T follicular helper cell (primary cell): Measurements from ENCODE around the gene TAF9.
"Not testable (repeated sequence)": the region's sequence is repeated elsewhere in the genome, so short reads cannot be mapped to it uniquely, and the experiment has no call there.

Experiments
- DNase-seq: peaks from one replicate; pipeline ENCODE4 v3.0.0-alpha.2; 2020; ENCODE audit warnings: low read depth
- total RNA-seq, 2 experiments: gene quantifications; one replicate each; lab custom pipeline; 2026; lab: John Stamatoyannopoulos, UW

The TAF9 gene
- total RNA-seq, result 56.7 to 105 reads per million in 2 experiments

DNA sequence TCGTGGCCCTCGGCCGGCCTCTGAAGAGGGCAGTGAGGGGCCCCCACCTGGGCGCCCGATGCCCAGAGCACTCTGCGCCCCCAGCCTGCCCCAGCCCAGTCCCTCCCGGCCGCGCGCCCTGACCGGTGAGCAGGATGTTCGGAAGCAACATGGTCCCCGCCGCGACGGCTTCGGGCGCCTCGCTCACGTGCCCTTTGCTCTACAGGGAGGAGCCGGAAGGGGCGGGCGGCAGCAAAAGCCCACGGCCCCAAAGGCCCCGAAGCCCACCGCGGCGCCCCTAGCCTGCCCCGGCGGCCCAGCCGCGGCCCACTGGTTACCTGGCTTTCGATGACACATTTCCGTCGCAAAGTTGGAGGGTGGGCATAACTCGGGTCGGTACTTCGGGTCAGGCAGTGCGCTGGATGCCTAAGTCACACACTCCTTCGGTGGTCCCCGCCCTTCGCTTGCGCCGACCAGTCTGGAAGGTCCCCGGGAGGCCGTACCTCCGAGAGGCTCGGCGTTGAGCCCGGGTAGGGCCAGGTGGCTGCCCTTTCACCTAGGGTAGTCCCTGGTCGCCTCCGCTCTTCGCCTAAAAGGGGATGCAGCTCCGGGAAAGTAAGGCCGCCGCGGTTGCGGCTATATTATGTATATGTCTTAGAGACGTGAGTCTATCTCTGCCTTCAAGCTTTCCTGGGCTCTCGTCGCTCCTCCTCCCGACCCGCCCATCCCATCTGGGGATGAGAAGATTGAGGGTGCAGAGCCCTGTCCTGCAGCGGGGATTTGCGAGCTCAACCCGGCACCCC, at the start of gene TAF9, which contains the start of the genes AK6 and RAD17:
TAF9 (minus strand) TSS at position 181 of the 782 bp plus-strand sequence. CDS start 3,783 bp downstream, outside the sequence.
AK6 (minus strand) TSS at position 181 of the 782 bp plus-strand sequence; CDS start at position 151, 30 bp downstream.
RAD17 (plus strand) TSS at position 479 of the 782 bp plus-strand sequence. CDS start 2,391 bp downstream, outside the sequence.
- DNase-seq, result peak; percentile 84

DNA sequence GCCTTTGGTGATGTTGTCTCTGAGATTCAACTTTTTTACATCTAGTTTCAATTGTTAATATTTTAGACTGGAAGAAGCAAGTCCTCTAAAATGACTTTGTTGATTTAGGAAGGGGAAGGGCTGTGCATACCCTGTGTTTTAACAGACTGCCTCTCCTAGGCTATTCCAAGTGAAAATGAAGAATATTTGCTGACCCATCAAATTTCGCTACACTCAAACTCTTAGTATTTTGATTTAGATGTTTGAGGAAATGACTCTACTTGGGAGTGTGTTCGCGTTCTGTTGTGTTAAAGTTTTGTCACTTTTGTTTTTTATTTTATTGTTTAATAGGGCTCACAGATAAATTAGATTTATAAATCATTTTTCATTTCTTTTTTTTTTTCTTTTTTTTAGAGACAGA, 49.2 kb upstream of the TAF9 start:
- no peak for DNase-seq

- DNase-seq, result no peak
These were observed 47.4 kb upstream of the TAF9 start for GRCh38 chr5:69416699-69417098.

- no peak for DNase-seq
These were observed 46.9 kb upstream of the TAF9 start for GRCh38 chr5:69416180-69416579.

- no peak for DNase-seq
These were observed 46.3 kb upstream of the TAF9 start for GRCh38 chr5:69415584-69415958.

DNA sequence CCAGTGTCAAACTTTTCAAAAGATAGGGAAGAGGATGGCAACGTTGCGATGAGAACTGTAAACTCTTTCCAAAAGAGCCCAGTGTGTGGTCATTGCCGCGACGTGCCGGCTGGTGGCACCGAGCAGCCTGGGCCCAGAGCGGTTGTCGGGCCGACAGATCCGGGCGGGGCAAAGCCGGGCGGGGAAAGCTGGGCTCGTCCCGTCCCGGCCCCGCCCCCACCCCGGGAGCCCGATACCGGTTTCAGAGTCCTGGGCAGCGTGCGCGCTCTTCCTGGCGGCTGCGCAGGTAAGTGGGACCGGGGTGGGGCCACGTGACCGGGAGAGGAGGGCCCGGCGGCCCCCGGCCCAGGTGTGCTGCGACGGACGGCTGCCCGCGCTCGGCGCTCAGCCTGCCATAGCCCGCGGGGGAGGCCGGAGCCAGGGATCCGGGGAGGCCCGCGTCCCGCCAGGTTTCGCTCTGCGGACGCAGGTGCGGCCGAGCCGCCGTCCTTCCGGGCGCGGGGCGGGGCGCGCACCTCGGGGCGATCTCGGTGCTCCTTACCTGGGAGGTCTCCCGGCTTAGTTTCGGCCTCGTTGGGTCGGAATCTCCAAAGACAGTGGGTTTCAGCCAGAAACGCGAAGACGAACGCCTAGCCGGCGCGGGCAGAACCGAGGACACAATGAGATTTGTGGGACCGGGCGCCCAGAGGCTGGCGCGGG, 45.7 kb upstream of the TAF9 start, which contains the start of gene MARVELD2:
MARVELD2 (plus strand) TSS at position 232 of the 699 bp plus-strand sequence. CDS start 4,270 bp downstream, outside the sequence.
- peak; percentile 19 for DNase-seq

- DNase-seq, result no peak
These were observed 35.5 kb upstream of the TAF9 start for GRCh38 chr5:69404659-69405330.

DNA sequence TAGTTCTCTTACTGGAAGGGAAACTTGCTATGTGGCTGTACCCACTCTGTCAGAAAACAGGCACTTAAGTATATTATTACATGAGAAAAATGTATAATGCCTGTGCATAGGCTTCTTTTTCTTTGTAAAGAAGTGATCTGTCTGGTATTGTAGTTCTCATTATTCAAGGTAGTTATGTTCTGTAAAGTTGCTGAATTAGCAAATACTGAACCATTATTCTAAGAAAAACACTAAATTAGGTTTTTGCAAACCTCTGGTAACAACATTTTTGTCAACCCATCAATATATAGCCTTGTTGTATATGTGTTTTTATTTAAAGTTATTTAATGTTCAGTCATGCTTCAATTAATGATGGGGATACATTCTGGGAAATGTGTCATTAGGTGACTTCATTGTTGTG, 9.1 kb upstream of the TAF9 start:
- no peak for DNase-seq

DNA sequence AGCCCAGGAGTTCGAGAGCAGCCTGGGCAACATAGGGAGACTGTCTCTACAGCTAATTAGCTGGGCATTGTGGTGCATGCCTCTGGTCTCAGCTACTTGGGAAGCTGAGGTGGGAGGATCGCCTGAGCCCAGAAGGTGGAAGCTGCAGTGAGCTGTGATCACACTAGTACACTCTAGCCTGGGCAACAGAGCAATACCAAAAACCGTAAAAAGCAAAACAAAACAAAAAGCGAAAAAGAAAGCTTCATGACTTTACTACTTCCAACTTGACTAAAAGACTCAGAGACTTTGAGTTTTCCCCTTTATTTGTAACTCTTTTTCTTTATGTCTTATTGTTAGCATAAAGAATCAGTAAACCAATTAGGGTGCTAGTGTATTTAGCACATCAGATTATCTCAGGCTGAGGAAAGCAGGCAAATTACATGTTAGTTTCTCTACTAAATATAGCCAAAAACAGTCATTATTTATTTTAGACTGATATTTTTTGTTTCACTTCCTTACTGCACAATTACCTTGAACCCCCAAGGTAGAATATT, 5.7 kb upstream of the TAF9 start:
- DNase-seq, result no peak

GRCh38 chr5:69372394-69372793, 3.1 kb upstream of the TAF9 start:
- DNase-seq, result no peak

DNA sequence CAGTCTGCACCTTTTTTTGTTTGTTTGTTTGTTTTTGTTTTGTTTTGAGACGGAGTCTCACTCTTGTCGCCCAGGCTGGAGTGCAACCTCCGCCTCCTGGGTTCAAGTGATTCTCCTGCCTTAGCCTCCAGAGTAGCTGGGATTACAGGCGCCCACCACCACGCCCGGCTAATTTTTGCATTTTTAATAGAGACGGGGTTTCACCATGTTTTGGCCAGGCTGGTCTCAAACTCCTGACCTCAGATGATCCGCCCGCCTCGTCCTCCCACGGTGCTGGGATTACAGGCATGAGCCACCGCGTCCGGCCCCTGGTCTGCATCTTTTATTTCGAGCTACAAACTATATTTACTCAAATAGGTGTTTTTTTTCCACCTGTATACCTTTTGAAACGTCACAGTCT, 1.0 kb upstream of the TAF9 start:
- not testable (repeated sequence) for DNase-seq

DNA sequence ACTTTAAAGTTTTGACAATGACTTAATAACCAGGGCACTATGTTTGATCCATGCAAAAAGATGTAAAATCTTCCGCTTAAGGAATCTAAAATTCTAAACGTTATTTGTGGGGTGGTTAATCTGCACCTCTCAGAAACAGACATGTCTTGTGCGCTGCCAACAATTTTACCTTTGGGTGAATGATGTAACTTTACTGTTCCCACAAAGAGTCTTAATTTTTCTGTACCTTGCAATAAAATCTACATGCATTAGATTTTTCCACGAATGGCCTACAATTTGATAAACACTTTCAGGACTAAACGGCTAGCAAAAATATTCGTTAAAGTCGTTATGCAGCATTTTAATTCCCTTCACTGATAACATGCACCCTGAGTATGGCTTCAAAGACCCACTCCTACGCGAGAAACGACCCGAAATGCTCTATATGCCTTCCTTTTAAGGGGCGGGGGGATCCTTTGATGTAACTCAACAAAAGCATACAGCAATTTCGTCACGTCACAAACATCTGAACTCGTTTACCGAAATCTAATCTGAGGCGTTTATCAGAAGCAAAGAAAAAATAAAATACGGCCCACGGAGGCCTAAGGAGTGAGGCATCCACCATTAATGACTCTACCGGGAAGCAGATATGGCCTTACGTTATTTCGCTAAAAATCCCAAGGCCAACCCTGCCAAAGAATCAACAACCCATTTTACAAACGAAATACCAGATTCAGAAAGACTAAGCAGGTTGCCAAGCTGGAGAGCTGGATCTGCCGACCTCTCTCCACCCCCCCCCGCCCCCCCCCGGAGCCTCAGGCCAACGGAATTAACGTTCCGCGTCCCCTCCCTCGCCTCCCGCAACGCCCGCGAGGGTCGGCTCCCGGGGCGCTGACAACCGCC, 621 bp downstream of the TAF9 start:
- no peak for DNase-seq

GRCh38 chr5:69367697-69368279, 1.5 kb downstream of the TAF9 start:
- no peak for DNase-seq

- DNase-seq, result no peak
These were observed 4.5 kb downstream of the TAF9 start for GRCh38 chr5:69364850-69365249.

DNA sequence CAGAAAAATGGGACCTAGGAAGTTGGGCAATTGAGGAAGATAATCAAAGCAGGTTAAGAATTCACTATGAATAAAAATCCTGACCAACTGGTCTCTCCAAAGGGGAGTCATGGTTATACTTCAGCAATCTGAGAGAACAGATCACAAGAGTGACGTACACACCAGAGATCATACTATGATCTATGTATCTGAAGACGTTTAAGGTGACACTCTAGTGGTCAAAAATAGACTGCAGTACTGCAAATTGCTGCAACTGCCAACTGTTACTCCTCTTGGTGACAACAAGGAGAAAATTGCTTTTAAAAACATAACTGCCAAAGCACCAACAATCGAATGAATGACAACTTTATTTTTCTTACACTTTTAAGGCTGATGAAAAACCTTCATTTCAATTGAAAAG, 4.9 kb downstream of the TAF9 start:
- no peak for DNase-seq

DNA sequence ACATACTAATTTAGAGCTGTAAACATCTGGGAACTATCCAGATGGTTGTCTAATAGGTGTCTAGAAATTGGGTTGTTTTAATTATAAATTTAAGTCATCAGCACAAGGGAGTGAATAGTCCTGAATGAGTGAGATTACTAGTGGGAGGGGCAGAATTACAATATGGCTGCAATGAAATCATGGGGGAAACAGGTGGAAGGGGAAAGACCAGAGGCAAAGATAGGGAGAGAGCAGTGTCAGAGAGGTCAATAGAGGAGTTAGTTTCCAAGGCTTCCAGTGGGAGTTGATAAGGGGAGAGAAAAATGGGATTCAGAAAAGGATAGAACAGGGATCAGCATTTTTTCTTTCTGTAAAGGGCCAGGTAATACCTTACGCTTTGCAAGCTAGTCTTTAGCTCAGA, 8.9 kb downstream of the TAF9 start:
- no peak for DNase-seq

- DNase-seq, result no peak
These were observed 9.6 kb downstream of the TAF9 start for GRCh38 chr5:69359699-69360098.

- DNase-seq, result no peak
These were observed 18.7 kb downstream of the TAF9 start for GRCh38 chr5:69350664-69351063.

- no peak for DNase-seq
These were observed 26.2 kb downstream of the TAF9 start for GRCh38 chr5:69343083-69343482.

DNA sequence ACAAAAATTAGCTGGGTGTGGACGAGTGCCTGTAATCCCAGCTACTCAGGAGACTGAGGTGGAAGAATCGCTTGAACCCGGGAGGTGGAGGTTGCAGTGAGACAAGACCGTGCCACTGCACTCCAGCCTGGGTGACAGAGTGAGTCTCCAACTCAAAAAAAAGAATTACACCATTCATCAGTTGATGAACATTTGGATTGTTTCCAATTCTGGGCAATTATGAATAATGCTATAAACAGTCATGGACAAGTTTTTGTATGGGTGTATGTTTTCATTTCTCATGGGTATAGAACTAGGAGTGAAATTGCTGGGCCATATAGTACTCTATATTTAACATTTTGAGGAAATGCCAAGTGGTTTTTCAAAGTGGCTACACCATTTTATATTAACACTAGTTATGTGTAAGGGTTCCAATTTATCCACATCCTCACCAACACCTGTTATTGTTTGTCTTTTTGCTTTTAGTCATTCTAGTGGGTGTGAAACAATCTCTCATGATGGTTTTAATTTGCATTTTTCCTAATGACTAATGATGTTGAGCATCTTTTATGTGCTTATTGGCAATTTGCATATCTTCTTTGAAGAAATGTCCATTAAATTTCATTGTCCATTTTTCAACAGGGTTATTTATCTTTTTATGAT, 27.7 kb downstream of the TAF9 start:
- DNase-seq, result no peak
